Measurements from ENCODE around the gene FAT1. TPM values are rescaled to one million over a fixed set of nuclear protein-coding genes. Genes with fewer than 3 reads are reported as not detected.
A peak's percentile ranks its signal among the peaks of the same experiment; 100 is the strongest.

FAT1 gene
- total RNA-seq, 2 donors from 2014 or later, result 65.9 to 69.5 TPM

DNA sequence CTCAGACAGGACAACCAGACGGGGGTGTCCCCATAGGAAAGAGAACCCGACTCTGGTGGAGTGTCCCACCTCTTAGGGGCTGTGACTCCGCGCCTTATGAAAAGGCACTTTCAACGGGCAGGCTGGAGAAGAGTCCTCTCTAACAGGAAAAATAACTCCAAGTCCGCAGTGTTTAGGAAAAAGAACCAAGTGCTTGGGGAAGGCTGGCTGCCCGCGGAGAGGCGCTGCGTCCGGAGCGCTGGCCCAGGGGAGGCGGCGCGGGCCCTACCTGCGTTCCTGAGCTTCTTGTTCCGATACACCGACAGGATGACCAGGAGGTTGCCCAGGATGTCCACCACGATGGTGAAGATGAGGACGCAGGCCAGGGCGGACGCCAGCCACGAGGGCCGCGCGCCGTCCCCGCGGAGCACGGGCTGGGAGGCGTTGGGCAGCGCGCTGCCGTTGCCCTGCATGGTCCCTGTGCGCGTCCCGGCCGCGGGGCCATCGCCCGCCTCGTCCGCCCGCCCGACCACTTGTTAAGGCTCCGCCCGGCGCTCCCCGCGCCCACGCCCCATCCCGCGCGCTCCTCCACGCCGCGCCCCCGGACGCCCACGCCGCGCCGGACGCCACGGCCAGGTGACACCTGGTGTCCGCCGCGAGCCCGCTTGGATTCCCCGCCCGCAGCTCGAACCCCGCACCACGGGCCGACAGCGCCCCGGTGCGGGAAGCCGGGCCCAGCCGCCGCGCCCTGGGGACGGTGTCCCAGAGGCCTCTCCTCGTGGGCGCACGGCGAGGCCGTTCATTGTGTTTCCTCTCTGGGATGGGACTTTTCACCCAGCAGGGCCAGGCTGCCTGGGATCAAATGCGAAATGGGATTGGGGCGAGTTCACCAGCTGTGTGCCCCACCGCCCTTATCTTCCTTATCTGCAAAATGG is 168.5 kb downstream of the FAT1 start, which contains the start of gene MTNR1A:
MTNR1A (minus strand) TSS at position 654 of the 914 bp plus-strand sequence; CDS start at position 452, 202 bp downstream.
- Histone ChIP-seq H3K27me3 (no peaks in the 10 kb centered on the region), H3K36me3 (replicated peaks in 1 of 2; ENCODE audit: insufficient read depth in 1 of 2, low read depth in 2 of 2) (no peaks in the 10 kb centered on the region), H3K4me3 (peak within 1 kb of the TSS in 1 of 2 donors; percentile 17), H3K9me3 (no peaks in the 10 kb centered on the region), H3K4me1 (peaks cover 15% of the 10 kb centered on the region), H3K27ac (peak within 1 kb of the TSS; percentile 15 to 82 (median 48))
- intact Hi-C loops (cut with DNase I), result no loop called here
- DNase-seq, result peak; percentile 8 to 37 (median 20)
- WGBS, 2 donors, result 2 to 11% methylated on average over 18 to 83 of the region's 91 CpGs
- TF ChIP-seq POLR2A (IDR thresholded peaks at IDR 0.05), result peak in 1 of 3 donors; percentile 13
- TF ChIP-seq, protein P1, sequence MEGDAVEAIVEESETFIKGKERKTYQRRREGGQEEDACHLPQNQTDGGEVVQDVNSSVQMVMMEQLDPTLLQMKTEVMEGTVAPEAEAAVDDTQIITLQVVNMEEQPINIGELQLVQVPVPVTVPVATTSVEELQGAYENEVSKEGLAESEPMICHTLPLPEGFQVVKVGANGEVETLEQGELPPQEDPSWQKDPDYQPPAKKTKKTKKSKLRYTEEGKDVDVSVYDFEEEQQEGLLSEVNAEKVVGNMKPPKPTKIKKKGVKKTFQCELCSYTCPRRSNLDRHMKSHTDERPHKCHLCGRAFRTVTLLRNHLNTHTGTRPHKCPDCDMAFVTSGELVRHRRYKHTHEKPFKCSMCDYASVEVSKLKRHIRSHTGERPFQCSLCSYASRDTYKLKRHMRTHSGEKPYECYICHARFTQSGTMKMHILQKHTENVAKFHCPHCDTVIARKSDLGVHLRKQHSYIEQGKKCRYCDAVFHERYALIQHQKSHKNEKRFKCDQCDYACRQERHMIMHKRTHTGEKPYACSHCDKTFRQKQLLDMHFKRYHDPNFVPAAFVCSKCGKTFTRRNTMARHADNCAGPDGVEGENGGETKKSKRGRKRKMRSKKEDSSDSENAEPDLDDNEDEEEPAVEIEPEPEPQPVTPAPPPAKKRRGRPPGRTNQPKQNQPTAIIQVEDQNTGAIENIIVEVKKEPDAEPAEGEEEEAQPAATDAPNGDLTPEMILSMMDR (IDR thresholded peaks at IDR 0.05), result peak in 5 of 7 experiments; percentile 6 to 46 (median 20)
- peak; percentile 75 for ATAC-seq

DNA sequence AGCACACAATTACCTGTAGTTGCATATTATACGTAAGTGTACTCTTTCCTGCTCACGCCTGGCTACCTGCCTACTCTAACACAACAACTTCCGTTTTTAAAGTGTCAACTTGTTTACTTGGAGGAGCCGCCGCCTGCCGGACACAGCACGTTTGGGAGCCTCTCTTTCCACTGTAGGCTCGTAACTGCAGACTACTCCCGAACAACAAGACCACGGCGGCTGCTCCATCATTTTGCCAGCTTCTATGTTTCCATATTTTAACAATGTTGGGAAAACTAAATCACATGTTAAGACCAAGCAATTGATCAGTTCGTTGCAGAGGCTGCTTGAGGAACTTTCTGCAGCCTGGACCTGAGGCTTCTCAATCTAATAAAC is 169.1 kb downstream of the FAT1 start:
- peak overlapping the region; percentile 15 to 82 (median 48) for H3K27ac ChIP-seq
- intact Hi-C loops (cut with DNase I), result no loop called here

DNA sequence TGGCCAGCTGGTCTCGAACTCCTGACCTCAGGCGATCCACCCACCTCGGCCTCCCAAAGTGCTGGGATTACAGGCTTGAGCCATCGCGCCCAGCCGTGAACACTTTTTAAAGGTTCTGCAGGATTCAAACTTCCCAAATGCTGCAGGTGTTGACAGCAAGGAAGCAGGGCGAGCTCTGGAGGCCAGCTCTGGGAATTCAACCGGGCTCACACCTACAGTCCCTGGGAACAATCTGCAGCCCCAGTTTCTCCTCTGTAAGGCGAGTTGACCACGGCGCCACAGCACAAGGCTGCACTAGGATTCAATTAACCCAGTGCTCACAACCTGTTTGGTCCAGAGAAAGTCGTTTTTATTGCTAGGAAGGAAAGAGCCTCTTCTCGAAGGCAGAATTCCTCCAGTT is 169.9 kb downstream of the FAT1 start:
- Histone ChIP-seq H3K36me3 (replicated peaks in 1 of 2; ENCODE audit: insufficient read depth in 1 of 2, low read depth in 2 of 2) (no peaks in the 10 kb centered on the region), H3K4me1 (peaks cover 15% of the 10 kb centered on the region), H3K4me3 (no peak overlapping the region), H3K9me3 (no peaks in the 10 kb centered on the region), H3K27ac (peak overlapping the region; percentile 15 to 82 (median 48)), H3K27me3 (no peaks in the 10 kb centered on the region)
- WGBS, 2 donors, result 55 to 65% methylated on average over 13 of the region's 13 CpGs
- TF ChIP-seq, protein P1 (IDR thresholded peaks at IDR 0.05), result no peak
- TF ChIP-seq POLR2A (IDR thresholded peaks at IDR 0.05), result no peak
- intact Hi-C loops (cut with DNase I), result no loop called here
- DNase-seq (peak in 1 of 4 donors; percentile 14), ATAC-seq (no peak)

More for the DNA sequence above, 169.1 kb downstream of the FAT1 start:
- 0 to 4% methylated on average over 11 to 12 of the region's 12 CpGs for WGBS, 2 donors
- no peaks in the 10 kb centered on the region for H3K27me3 ChIP-seq
- peak overlapping the region in 1 of 2 donors; percentile 17 for H3K4me3 ChIP-seq
- peak; percentile 30 to 57 (median 40) for DNase-seq
- H3K4me1 ChIP-seq, result peaks cover 15% of the 10 kb centered on the region
- TF ChIP-seq, protein P1 (IDR thresholded peaks at IDR 0.05), result peak in 2 of 7 experiments; percentile 19 to 33
- TF ChIP-seq POLR2A (IDR thresholded peaks at IDR 0.05), result no peak
- H3K9me3 ChIP-seq, result no peaks in the 10 kb centered on the region
- H3K36me3 ChIP-seq (replicated peaks in 1 of 2; ENCODE audit: insufficient read depth in 1 of 2, low read depth in 2 of 2), result no peaks in the 10 kb centered on the region
- peak; percentile 59 for ATAC-seq

DNA sequence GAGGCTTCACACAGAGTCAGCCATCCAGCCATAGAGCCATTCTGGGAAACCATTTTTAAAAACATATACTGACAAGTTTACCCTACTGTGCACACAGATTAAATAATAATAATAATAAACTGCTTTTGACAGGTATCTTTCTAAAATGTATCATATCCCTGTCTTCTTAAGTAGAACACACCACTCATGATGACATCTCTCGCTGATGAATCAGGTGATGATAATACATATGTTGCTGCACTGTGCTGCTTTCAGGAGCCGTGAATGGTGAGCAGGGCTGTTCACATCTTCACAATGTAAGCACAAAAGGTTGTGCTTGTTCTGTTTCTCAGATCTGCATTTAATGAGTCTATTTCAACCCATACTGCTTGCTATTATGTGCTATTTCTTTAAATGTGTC is 171.8 kb downstream of the FAT1 start:
- H3K27me3 ChIP-seq, result no peaks in the 10 kb centered on the region
- ATAC-seq, result no peak
- intact Hi-C loops (cut with DNase I), result no loop called here
- H3K4me1 ChIP-seq, result peaks cover 15% of the 10 kb centered on the region
- no peak overlapping the region for H3K4me3 ChIP-seq
- 85 to 94% methylated on average over 2 of the region's 2 CpGs for WGBS, 2 donors
- no peaks in the 10 kb centered on the region for H3K9me3 ChIP-seq
- TF ChIP-seq, protein P1 (IDR thresholded peaks at IDR 0.05), result no peak
- TF ChIP-seq POLR2A (IDR thresholded peaks at IDR 0.05), result no peak
- no peaks in the 10 kb centered on the region for H3K36me3 ChIP-seq (replicated peaks in 1 of 2; ENCODE audit: insufficient read depth in 1 of 2, low read depth in 2 of 2)
- no peak for DNase-seq
- no peak overlapping the region for H3K27ac ChIP-seq

Data from body of pancreas (tissue), 4 donors.